Dedifferentiated amniotic fluid mesenchymal stem cell (primary cell): ENCODE data around the gene OPCML.

ENCODE experiments used
- DNase-seq: peaks from one replicate; pipeline ENCODE4 v3.0.0-alpha.2; 2016; ENCODE audit errors: extremely low spot score

The OPCML gene

DNA sequence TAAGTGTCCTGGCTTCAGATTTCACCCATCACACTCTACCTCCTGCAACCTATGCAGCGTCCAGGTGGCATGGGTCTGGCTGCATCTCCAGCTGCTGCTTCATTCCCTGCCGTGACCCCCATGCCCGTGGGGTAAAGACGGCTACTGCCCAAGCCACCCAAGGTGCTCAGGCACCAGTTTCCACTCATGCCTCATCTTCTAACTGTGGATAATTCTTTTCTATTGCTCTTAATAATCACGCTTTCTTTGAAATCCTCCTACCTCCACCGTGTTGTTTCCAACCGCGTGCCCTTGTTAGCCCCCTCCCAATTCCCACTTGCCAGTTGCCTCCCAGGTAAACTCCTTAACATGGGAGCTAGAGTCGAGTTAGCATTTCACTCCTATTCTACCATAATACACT, 738.5 kb downstream of the OPCML start:
- DNase-seq: no peak

GRCh38 chr11:132792341-132793140, 739.8 kb downstream of the OPCML start:
- DNase-seq: no peak

GRCh38 chr11:132790971-132791370, 741.3 kb downstream of the OPCML start:
- DNase-seq: no peak

- DNase-seq: no peak
Observed at GRCh38 chr11:132790466-132790865, 741.8 kb downstream of the OPCML start.

GRCh38 chr11:132788816-132789325, 743.4 kb downstream of the OPCML start:
- no peak for DNase-seq

GRCh38 chr11:132785878-132786277, 746.4 kb downstream of the OPCML start:
- no peak for DNase-seq

DNA sequence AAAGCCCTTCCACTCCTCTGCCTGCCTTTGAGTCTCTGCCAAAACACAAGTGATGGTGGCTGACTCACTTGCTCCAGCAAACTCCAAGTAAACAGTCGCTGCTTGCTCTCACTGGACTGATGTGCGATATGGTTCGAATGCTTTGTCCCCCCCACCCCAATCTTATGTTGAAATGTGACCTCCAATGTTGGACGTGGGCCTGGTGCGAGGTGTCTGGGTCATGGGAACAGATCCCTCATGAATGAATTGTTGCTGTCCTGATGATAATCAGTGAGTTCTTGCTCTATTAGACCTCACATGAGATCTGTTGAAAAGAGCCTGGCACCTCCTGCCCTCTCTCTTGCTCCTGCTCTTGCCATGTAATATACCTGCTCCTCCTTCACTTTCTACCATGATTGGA, 747.9 kb downstream of the OPCML start:
- no peak for DNase-seq

GRCh38 chr11:132782102-132782501, 750.2 kb downstream of the OPCML start:
- DNase-seq: no peak

DNA sequence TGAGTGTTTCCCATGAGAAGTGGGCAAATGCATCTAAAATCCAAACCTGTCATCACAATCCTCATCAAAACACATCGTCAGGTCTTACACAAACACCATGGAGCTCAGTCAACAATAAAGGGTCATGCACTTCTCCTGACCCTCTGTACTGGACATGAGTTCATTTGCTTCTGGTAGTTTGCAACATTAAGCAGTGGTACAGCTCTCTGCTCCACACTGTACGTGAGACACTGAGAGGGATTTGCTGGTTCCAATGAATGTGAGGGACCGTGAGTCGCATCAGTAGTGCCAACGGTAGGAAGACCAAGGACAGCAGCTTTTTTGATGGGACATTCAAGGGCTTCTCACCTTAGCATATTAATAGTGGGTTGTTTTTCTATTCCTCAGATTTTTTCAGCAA, 752.3 kb downstream of the OPCML start:
- no peak for DNase-seq

DNA sequence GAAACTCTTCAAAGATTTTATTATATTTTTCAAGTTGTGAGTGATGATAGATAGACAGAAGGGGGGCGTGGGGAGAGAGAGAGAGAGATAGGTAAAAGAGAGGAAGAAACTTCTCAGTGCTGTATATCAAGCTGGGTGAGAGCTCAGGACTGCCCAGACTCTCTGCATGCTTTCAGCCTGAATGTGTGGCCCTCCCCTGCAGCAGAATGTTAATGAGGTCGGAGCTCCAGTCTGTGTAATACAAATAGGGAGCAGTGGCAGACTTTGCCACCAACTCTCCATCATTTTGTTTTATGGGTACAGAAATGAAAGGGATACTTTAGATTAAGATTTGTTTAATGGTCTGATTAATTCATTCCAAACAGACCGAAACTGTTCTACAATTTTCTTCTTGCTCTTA, 752.8 kb downstream of the OPCML start:
- no peak for DNase-seq

- no peak for DNase-seq
Observed at GRCh38 chr11:132777067-132777975, 755.0 kb downstream of the OPCML start.

DNA sequence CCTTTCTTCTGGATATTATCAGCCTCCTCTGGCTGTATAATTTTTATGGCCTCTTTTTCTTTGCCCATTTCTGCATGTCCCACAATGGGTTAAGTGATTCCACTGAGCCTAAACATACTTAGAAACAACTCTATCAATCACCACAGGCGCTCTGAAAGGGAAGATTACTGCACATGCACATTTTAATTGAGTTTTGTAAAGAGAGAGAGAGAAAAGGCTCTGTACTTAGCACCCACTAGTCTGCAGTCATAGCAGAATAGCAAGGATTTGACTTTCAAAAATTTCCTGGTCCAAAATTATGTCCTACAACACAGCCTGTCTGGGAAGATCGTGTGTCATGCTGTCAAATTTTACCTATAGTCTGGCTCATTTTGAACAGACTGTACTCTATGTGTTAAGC, 758.5 kb downstream of the OPCML start:
- DNase-seq: no peak

DNA sequence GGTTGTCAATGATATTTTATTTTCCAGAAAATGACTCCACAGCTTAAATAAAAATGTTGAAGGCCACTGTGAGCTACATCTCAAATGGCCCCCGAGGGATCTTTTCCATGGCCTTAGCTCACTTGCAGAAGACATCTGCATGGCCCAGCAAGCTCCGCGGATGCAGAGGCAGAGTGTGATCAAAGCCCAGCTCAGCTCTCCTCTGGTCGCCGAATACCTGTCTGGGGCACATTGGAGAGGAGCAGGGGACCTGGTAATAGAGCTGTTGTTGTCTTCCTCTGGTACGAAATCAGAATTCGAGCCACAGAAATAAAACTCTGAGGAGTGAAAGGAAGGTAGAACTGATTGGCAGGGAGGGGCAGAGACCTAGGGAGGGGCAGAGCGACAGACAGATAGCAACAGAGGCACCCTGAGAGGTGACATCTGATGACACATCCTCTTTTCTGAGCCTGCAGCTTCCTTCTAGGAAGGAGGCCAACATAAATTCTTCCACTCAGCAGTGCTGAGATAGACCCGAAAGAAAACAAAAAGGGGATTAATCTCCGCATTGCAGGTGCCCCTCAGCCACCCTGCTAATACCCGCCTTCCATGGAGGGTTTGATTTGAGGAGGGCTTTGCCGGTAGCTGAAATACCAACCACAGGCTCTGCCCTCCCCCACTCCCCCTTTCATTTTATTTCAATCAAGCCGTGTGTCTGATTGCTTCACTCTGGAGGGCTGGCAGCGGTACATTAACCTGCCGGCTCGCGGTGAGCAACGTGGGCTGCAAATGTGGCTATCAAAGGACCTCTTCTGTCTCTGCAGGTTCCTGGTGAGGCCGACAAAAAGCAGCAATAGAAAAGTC, 759.4 kb downstream of the OPCML start:
- DNase-seq: no peak

- no peak for DNase-seq
Observed at GRCh38 chr11:132771746-132772145, 760.6 kb downstream of the OPCML start.

DNA sequence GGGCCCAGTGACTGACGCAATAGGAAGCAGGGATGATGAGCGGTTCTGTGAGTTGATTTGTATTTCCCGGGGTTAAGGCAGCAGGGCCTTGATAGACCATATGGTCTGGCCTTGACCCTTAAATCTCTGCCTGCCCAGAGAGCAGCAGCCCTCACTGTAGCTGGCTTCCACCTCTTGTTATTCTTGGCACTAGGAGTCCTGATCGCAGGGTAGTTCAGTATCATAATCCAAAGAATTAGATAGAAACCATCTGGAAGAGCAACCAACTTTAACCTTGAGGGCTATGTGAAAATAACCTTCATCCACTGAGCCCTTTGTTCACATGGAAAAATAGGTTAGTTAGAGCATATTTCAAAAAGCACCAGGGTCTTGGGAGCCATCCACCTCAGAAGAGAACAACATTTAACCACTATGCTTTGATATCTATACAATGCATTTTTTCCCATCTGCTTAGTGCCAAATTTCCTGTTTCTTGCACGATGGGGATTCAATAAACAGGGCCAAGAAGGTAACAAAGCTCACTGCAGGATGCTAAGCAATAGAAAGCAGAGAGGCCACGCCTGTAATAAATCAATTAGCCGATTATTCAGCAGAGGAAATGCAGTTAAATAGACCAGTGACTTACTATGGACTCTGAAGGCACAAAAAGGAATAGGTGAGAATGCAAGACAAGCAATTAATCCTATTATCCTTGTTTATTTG, 761.3 kb downstream of the OPCML start:
- DNase-seq: no peak

GRCh38 chr11:132763503-132763902, 768.8 kb downstream of the OPCML start:
- no peak for DNase-seq

- DNase-seq: no peak
Observed at GRCh38 chr11:132755934-132756333, 776.4 kb downstream of the OPCML start.

DNA sequence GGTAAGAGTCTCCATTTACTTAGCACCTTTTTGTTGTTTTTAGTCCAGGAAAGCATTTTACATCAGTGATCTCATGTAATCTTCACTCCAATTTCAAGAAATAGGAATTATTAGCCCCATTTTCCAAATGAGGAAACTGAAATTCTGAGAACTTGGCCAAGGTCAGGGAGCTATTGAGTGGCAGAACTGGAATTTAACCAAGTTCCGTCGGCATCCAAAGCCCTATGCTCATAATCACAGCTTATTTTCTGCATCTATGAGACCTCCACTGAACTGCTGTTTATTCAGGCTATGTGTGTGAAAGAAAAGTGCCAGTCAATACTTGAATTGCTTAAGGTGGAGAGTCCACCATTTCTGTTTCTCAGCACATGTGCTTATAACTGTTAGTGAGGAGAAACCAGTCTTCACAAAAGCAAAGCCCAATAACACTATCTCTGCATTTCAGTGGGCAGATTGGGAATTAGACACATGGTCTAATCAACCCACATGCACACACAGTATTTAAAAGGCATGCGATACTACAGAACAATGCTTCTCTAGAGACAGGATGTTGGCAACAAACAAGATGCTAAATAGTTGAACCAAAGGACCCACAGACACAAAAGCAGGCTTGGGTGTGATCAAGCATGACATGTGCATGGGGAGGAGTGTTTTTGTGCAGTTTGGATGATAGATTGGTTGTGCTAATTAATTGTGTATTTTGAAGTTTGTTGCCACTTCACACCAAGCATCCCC, 780.6 kb downstream of the OPCML start:
- DNase-seq: no peak

DNA sequence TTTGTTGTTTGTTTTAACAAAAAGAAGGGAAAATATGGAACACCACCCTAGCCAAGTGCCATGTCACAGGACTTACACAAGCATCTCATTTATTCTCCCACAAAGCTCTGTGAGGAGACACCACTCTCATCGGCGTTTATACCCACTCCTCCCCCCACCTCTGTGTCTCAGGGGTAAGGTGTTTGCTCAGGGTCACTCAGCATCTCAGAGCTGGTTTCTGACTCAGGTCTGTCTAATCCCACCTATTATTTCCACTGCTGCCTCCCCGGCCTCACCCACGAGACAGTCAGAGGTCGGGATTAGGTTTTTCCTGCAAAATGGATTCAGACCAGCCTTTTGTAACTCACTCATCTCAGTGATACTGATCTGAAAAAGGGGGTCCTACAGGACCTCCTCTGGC, 786.0 kb downstream of the OPCML start:
- DNase-seq: no peak

- DNase-seq: no peak
Observed at GRCh38 chr11:132745306-132745705, 787.0 kb downstream of the OPCML start.
